HG02884 (cell line): ENCODE results near the gene HRCT1.

Experiments
- ATAC-seq: cut with Tn5 transposase; IDR thresholded peaks from one replicate; pipeline ENCODE4 v1.9.1; 2021; ENCODE audit warnings: mild to moderate bottlenecking, moderate library complexity; ENCODE audit not compliant: unreplicated experiment

The HRCT1 gene

GRCh38 chr9:35940458-35941407 lies 34.7 kb downstream of the HRCT1 start:
- no peak for ATAC-seq

- ATAC-seq, result no peak
Observed at GRCh38 chr9:35942286-35942685, 36.3 kb downstream of the HRCT1 start.

GRCh38 chr9:35944173-35944572 lies 38.2 kb downstream of the HRCT1 start:
- ATAC-seq, result no peak

- no peak for ATAC-seq
Observed at GRCh38 chr9:35944841-35945240, 38.8 kb downstream of the HRCT1 start.

- no peak for ATAC-seq
Observed at GRCh38 chr9:35945341-35946018, 39.5 kb downstream of the HRCT1 start.

- ATAC-seq, result no peak
Observed at GRCh38 chr9:35948451-35948850, 42.4 kb downstream of the HRCT1 start.

- no peak for ATAC-seq
Observed at GRCh38 chr9:35948901-35949318, 42.9 kb downstream of the HRCT1 start.

GRCh38 chr9:35951736-35952135 lies 45.7 kb downstream of the HRCT1 start:
- ATAC-seq, result no peak

- no peak for ATAC-seq
Observed at GRCh38 chr9:35952526-35953191, 46.7 kb downstream of the HRCT1 start.

- no peak for ATAC-seq
Observed at GRCh38 chr9:35954942-35955546, 49.0 kb downstream of the HRCT1 start.

- ATAC-seq, result no peak
Observed at GRCh38 chr9:35956651-35957050, 50.6 kb downstream of the HRCT1 start.
